HepG2 (cell line): ENCODE results near the gene RPS25.

Experiments used
- CTCF ChIP-seq: sonication (generic); formaldehyde crosslinking; IDR thresholded peaks from 2 replicates; pipeline ENCODE4 v1.5.0; 2020; ENCODE audit warnings: mild to moderate bottlenecking, missing genetic modification reagents, moderate library complexity
- HDAC1 ChIP-seq: sonication (generic); formaldehyde crosslinking; IDR thresholded peaks from 2 replicates; pipeline ENCODE4 v1.5.1; 2020; ENCODE audit warnings: mild to moderate bottlenecking, missing genetic modification reagents
- POLR2A ChIP-seq, 2 experiments: IDR thresholded peaks; 2 replicates each; pipeline ENCODE4 v1.6.1; 2011; ENCODE audit warnings: low read depth in 2 of 2, low read length in 2 of 2, mild to moderate bottlenecking in 1 of 2, moderate library complexity in 1 of 2; ENCODE audit not compliant: insufficient read depth in 1 of 2
- SRY ChIP-seq: sonication (generic); formaldehyde crosslinking; IDR thresholded peaks from 2 replicates; pipeline ENCODE4 v1.8.0; 2022; ENCODE audit warnings: mild to moderate bottlenecking, missing genetic modification reagents
- ZBTB4 ChIP-seq: sonication (generic); formaldehyde crosslinking; IDR thresholded peaks from 2 replicates; pipeline ENCODE4 v1.4.0; 2020; ENCODE audit warnings: missing genetic modification reagents, mild to moderate bottlenecking, borderline replicate concordance
- ZNF740 ChIP-seq: sonication (generic); formaldehyde crosslinking; IDR thresholded peaks from 2 replicates; pipeline ENCODE4 v1.4.0; 2020; ENCODE audit warnings: missing genetic modification reagents

- TF ChIP-seq ZBTB4 (CRISPR knock-in tag): no peak
- no peak for TF ChIP-seq SRY (CRISPR knock-in tag)
- TF ChIP-seq CTCF: peak; percentile 67
- no peak for TF ChIP-seq POLR2A (IDR thresholded peaks at IDR 0.05; ENCODE audit: insufficient read depth in 1 of 2, low read depth in 2 of 2, low read length in 2 of 2)
- TF ChIP-seq ZNF740: no peak
- no peak for TF ChIP-seq HDAC1
These were observed 47.2 kb upstream of the RPS25 start for GRCh38 chr11:119065369-119065768.
